GM04504 (cell line): ENCODE results near the gene CFAP100.

Source experiments
- DNase-seq: peaks from one replicate; pipeline ENCODE4 v3.0.0-alpha.2; 2012; ENCODE audit warnings: low read depth

Gene CFAP100

DNA sequence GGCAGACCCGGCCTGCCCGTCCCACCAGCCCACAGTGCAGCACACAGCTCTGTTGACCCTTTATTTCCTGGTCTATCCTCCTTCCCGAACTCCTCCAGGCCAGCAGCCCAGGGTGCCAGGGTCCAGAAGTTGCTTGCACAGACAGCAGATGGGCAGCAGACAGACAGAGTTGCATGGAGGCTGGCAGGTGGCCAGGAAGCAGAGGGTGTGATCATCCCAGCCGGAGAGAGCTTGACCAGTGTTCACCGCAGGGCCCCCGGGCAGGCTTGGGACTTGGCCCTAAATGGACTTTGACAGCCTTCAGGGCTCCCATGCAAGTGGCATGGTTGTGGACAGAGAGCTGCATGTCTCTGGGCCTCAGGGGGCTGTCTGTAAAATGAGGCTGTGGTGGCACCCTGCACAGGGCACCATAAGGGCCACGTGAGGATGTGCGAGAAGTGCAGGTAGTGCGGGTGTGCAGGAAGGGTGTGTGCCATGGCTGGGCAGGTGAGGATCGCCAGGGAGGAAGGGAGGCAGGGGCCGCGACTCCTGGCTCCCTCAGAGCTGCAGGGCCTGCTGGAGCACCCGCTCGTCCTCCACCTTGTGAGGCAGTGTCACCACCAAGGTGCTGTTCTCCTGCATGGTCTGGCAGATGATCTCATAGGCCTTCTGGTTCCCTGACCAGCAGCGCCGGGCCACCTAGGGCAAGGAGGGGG lies 87.2 kb downstream of the CFAP100 start:
- no peak for DNase-seq

DNA sequence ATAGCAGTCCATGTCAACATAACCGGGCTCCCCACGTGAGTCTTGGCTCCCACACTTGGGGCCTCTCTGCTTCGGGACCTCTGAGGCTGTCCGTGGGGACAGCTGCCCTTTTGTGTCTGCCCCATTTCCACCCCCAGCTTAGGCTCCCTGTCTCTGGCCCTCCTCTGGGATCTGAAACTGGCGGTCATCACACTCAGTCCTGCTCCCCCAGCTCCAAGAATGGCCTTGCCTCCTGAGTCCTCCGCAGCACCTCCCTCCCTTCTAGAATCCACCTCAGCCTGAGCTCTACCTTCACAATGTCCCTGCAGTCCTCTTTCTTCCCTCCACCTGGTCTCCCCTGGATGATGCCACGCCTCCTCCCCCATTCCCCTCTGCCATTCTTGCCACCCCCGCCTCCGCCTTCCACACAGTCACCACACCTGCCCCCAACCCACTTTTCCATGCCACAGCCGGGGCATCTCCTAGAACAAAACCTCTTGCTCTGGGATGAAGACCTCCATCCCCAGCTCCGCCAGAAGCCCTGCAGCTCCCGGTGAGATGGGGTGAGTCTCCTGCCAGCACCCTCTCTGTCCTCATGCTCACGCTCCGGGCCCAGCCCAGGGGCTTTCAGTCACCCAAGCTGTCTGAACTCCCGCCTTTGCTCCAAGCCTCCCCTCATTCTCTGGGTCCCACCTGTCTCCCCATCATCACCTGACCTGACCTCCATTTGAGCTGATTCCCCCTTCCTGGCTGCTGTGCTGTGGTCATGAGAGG lies 88.0 kb downstream of the CFAP100 start:
- DNase-seq = no peak

DNA sequence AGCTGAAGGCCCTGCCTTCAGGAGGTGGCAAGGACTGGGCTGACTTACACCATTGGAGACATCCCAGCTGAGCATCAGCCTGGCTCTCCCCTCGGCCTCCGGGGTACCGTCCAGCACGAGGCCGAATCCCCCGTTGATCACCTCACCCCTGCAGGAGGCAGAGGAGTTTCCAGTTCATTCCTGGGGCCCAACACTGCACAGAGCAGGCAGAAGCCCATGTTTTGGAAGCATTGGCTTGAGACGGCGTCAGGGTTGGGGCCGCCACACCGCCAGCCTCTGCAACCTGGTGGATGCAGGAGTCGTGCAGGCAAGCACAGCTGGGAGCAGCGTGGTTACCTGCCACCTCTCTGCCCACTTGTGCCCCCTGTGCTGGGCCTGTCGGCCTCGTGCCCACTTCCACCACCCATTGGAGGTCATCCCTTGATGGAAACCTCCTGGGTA lies 88.6 kb downstream of the CFAP100 start:
- DNase-seq = no peak

DNA sequence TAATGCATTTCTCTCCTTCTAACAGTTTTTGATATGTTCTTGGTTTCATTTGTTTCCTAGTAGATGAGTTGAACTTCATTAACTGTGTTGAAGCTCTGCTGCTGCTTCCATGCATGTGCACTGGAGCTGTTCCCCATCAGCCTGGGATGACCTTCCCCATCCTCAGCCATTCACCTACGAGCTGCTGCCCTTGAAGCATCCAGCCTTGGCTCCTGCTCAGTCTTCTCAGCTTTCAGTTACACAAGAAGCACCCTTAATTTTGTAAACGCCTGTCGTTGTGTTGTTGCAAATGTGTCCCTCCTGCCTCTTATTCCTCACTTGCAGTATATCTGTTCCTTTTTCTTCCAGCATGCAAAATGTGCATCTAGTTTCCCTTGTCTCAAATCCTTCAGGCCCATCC lies 89.4 kb downstream of the CFAP100 start:
- no peak for DNase-seq

DNA sequence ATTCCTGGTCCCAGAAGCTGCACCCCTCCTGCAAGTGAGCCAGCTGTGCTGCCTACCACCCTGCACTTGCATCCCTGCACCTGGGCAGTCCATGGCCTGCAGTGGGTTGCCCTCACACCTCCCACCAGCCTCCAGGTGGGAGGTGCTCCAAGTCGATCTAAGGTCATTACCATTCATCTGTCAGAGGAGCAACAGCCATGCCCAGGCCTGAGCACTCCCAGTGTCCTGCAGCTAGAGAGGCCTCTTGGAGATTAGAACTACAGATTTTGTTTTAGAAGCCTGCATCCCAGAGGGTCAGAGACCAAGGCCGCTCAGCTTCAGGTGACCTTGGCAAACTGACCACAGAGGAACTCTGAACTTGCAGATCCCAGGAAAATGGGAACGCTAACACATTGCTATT lies 90.0 kb downstream of the CFAP100 start:
- no peak for DNase-seq

DNA sequence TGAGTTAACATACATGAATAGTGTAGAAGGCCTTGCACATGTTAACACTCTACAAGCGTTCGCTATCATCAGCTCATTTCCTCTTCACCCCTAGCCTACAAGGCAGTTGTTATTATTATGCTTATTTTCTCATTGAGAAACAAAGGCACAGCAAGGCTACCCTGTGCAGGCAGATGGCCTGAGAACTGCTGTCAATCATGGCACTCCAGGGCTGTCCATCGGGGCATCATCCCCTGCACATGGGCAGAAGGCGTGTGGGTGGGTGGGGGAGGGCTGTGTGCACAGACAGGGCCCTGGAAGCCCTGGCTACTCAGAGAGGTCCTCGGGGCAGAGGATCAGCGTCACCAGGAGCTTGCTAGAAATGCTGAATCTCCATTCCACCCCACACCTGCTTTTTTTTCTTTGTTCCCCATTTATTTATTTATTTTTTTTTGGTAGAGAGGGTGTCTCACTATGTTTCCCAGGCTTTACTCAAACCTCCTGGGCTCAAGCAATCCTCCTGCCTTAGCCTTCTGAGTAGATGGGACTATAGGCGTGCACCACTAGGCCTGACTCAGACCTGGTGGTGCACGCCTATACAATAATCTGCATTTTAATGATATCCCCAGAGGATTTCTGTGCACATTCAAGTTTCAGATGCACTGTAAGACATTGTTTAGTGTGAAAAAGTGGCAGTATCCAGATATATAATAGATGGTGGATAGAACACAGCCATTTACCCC lies 90.6 kb downstream of the CFAP100 start:
- no peak for DNase-seq

DNA sequence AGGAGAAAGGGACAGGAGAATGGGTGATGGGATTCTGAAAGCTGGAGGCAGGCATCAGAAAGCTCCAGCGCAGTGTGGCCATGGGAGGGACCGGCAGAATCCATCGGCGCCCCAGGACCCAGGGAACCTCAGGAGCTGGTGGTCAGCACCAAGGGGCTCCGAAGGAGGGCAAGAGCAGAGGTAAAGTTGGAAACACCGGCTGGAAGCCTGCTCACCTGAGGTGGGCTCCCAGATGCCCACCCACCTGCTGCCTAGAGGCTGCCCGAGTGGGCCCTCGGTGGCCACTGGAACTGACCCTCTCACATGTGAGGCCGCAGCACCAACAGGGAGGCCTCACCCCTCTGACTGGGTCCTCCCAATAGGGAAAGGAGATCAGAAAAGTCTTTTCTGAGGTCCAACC lies 91.2 kb downstream of the CFAP100 start:
- DNase-seq = no peak
